Kidney (tissue), 14 donors: ENCODE results near the gene CD34. TPM values are rescaled to one million over a fixed set of nuclear protein-coding genes. Genes with fewer than 3 reads are reported as not detected.
"Not testable (repeated sequence)": the region's sequence is repeated elsewhere in the genome, so short reads cannot be mapped to it uniquely, and the experiment has no call there.

ENCODE experiments used
- DNase-seq, 5 donors: peaks; one replicate each; pipeline ENCODE4 v3.0.0-alpha.2; 2013 to 2020
- FAIRE-seq: peaks from 2 replicates; lab custom pipeline; 2012; peaks lifted over from hg19 to GRCh38; lab: Jason Lieb, UNC
- H3K27ac ChIP-seq, 2 donors: one replicate each; pipeline ENCODE4 v1.7.0; 2013; ENCODE audit warnings: low read depth in 2 of 2, low read length in 2 of 2, inconsistent platforms in 1 of 2
- H3K27me3 ChIP-seq: one replicate; pipeline ENCODE4 v1.7.1; 2013; ENCODE audit warnings: low read length, inconsistent platforms; ENCODE audit not compliant: control insufficient read depth, insufficient read depth
- H3K36me3 ChIP-seq, 3 donors: one replicate each; pipeline versions ENCODE4 v1.7.0 to v1.7.1; 2013; ENCODE audit warnings: low read length in 3 of 3, control low read depth in 1 of 3, inconsistent platforms in 1 of 3; ENCODE audit not compliant: insufficient read depth in 3 of 3, control insufficient read depth in 2 of 3
- H3K4me1 ChIP-seq, 3 donors: one replicate each; pipeline versions ENCODE4 v1.7.0 to v1.7.1; 2013; ENCODE audit warnings: low read length in 3 of 3, inconsistent platforms in 1 of 3, low read depth in 1 of 3; ENCODE audit not compliant: control insufficient read depth in 2 of 3, insufficient read depth in 2 of 3
- H3K4me3 ChIP-seq, 3 donors: one replicate each; pipeline versions ENCODE4 v1.7.0 to v1.8.1; 2013; ENCODE audit warnings: low read length in 3 of 3, control low read depth in 1 of 3, inconsistent platforms in 1 of 3
- H3K9ac ChIP-seq, 3 donors: one replicate each; pipeline versions ENCODE4 v1.7.0 to v1.7.1; 2013; ENCODE audit warnings: low read length in 3 of 3, control low read depth in 1 of 3, inconsistent platforms in 1 of 3
- H3K9me3 ChIP-seq, 3 donors: one replicate each; pipeline versions ENCODE4 v1.7.0 to v1.7.1; 2013; ENCODE audit warnings: low read length in 3 of 3, control low read depth in 1 of 3, inconsistent platforms in 1 of 3; ENCODE audit not compliant: control insufficient read depth in 2 of 3, insufficient read depth in 1 of 3
- intact Hi-C: fragments of 100-400 bp; cut with DNase I; formaldehyde crosslinking; loops from one replicate; pipeline ENCODE4 v1.11.1; 2022
- polyA plus RNA-seq: library from polyadenylated mRNA; stranded (reverse); fragments of 350-450 nt; fragmentation: Illumina TruSeq; extraction: RNeasy Lipid Tissue Mini Kit (QIAGEN cat#74804); gene quantifications from one replicate; pipeline ENCODE4 v1.2.3, GENCODE V29; 2014; ENCODE audit warnings: low read depth, low replicate concordance; ENCODE audit not compliant: insufficient read depth
- total RNA-seq: library from RNA; stranded (reverse); fragmentation: NEBNext Ultra II Directional; extraction: Animal tissue kit (Norgen Biotek cat#: 25700); gene quantifications from one replicate; pipeline ENCODE4 v1.2.1, GENCODE V29; 2021
- TF ChIP-seq, protein P1 (sequence below): IDR thresholded peaks from 3 replicates; pipeline ENCODE4 v1.5.1; 2012; ENCODE audit warnings: mild to moderate bottlenecking, moderate library complexity, borderline replicate concordance; ENCODE audit not compliant: insufficient read depth; ENCODE audit errors: extremely low read depth
- donor health status: control.
- donor health status: control.
- donor health status: control.
- donor health status: control.
- donor health status: control.
- donor health status: DM: yes; HTN: yes; CAD: no.
- donor health status: Normal renal cell carcinoma (clear cell type).

Gene CD34
- total and polyA plus RNA-seq, 2 donors from 2014 or later = 50.9 to 69.4 TPM

DNA sequence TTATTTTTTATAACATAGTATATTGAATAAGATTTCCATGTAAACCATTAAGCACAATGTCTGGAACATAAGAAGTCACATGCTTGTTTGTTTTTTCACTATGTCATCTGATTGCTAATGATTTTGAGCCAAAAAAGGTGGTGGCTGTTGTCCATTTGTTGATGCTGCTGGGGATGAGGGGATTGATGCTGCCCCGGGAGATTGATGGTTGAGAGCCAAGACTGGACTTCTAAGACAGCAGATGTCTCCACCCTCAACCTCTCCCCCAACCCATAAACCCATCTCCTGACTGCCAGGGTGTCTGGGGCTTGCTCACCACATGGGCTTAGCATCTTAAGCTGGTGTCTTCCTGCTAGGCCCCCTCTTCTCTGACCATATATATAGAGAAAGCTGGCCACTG lies 35.8 kb upstream of the CD34 start:
- intact Hi-C loops = no loop called here
- no peak for DNase-seq
- no peaks in the 10 kb centered on the region for H3K9me3 ChIP-seq
- H3K9ac ChIP-seq = no peak overlapping the region
- H3K27me3 ChIP-seq = no peaks in the 10 kb centered on the region
- peaks cover 0 to 2% (median 0%) of the 10 kb centered on the region in 3 donors for H3K4me1 ChIP-seq
- no peaks in the 10 kb centered on the region for H3K36me3 ChIP-seq
- FAIRE-seq = no peak
- H3K27ac ChIP-seq = no peak overlapping the region
- H3K4me3 ChIP-seq = no peak overlapping the region
- TF ChIP-seq, protein P1, sequence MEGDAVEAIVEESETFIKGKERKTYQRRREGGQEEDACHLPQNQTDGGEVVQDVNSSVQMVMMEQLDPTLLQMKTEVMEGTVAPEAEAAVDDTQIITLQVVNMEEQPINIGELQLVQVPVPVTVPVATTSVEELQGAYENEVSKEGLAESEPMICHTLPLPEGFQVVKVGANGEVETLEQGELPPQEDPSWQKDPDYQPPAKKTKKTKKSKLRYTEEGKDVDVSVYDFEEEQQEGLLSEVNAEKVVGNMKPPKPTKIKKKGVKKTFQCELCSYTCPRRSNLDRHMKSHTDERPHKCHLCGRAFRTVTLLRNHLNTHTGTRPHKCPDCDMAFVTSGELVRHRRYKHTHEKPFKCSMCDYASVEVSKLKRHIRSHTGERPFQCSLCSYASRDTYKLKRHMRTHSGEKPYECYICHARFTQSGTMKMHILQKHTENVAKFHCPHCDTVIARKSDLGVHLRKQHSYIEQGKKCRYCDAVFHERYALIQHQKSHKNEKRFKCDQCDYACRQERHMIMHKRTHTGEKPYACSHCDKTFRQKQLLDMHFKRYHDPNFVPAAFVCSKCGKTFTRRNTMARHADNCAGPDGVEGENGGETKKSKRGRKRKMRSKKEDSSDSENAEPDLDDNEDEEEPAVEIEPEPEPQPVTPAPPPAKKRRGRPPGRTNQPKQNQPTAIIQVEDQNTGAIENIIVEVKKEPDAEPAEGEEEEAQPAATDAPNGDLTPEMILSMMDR = no peak

DNA sequence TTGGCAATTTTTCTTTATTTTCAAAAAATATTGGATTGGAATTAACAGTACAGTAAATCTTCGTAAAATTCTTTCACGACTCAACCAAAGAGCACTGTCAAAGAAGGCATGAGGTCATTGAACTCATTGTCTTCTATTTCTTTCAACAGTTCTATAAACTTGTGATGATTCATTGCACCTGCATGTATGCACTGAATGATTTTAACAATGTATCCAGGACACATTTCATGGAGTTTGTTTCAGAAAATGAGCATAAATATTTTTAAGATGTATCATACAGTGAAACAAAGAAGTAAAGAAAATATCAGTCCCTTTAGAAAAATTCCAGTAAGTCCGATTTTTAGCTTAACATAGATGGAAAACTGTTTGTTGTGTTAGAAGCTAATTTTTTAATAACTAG lies 33.6 kb upstream of the CD34 start:
- no peak overlapping the region for H3K9ac ChIP-seq

DNA sequence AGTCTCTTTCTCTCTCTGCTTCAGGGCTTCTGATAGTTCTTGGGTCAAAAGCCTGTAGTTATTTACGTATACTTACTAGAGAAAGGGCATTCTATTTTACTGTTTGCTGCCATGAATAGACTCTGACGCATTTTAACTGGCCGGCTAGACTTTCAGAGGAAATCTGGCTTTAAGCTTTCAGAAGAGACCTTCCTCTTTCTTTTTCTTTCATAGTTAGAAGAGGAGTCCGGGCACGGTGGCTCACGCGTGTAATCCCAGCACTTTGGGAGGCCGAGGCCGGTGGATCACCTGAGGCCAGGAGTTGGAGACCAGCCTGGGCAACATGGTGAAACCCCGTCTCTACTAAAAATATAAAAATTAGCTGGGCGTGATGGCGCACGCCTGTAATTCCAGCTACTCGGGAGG lies 31.4 kb upstream of the CD34 start:
- H3K4me1 ChIP-seq, FAIRE-seq, H3K27me3 ChIP-seq, DNase-seq, H3K4me3 ChIP-seq, H3K36me3 ChIP-seq, H3K9ac ChIP-seq, intact Hi-C loops, H3K9me3 ChIP-seq: not testable (repeated sequence)
- H3K27ac ChIP-seq = peak overlapping the region; percentile 16 to 43

More for the DNA sequence above, 33.6 kb upstream of the CD34 start:
- Histone ChIP-seq H3K9me3 (no peaks in the 10 kb centered on the region), H3K36me3 (no peaks in the 10 kb centered on the region), H3K4me3 (no peak overlapping the region), H3K27ac (no peak overlapping the region), H3K4me1 (peaks cover 0 to 2% (median 0%) of the 10 kb centered on the region in 3 donors), H3K27me3 (no peaks in the 10 kb centered on the region)
- intact Hi-C loops = no loop called here
- FAIRE-seq = no peak
- TF ChIP-seq, protein P1 = no peak
- DNase-seq = no peak

DNA sequence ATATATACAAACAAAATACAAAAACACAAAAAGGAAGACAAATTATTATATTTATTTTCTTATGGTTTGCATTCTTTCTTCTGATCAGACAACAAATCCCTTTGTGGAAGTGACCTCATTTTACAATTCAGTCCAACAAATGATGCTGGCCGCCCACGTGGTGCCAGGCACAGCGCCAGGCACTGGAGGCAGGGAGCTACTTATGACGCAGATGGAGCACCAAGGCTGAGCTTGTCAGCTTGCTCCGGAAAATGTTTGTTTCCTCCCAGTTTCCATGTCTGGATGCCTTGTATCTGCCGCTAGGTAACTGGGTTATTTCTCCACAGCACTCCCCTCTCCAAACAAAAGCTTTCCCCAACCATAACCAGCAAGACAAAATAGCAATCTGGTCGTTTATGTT lies 30.7 kb upstream of the CD34 start:
- Histone ChIP-seq H3K9ac (no peak overlapping the region), H3K36me3 (no peaks in the 10 kb centered on the region), H3K27me3 (no peaks in the 10 kb centered on the region), H3K4me1 (peaks cover 0 to 2% (median 0%) of the 10 kb centered on the region in 3 donors), H3K9me3 (no peaks in the 10 kb centered on the region), H3K27ac (peak overlapping the region; percentile 16 to 43), H3K4me3 (no peak overlapping the region)
- DNase-seq (peak in 2 of 5 donors; percentile 74 to 84), FAIRE-seq (no peak)
- intact Hi-C loops = no loop called here
- TF ChIP-seq, protein P1 = no peak
